ENCODE measurements around the gene MICALL1.

Gene MICALL1

GRCh38 chr22:37985050-37985585, 79.0 kb downstream of the MICALL1 start:
- DNase-seq, result no peak

- DNase-seq, result no peak
These were observed 79.7 kb downstream of the MICALL1 start for GRCh38 chr22:37985751-37986281.

GRCh38 chr22:37986371-37986770, 80.3 kb downstream of the MICALL1 start:
- no peak for DNase-seq

- DNase-seq, result no peak
These were observed 83.3 kb downstream of the MICALL1 start for GRCh38 chr22:37989146-37990045.

GRCh38 chr22:37990301-37990700, 84.2 kb downstream of the MICALL1 start:
- DNase-seq, result no peak

GRCh38 chr22:37990862-37991261, 84.8 kb downstream of the MICALL1 start:
- no peak for DNase-seq

GRCh38 chr22:37991731-37992442, 85.8 kb downstream of the MICALL1 start:
- DNase-seq, result no peak

Data from NCI-H2107 (cell line).